GM19240 (cell line): ENCODE data around the gene MEOX1.

Experiments used
- DNase-seq: peaks from one replicate; pipeline ENCODE4 v3.0.0; 2011; ENCODE audit warnings: low spot score; ENCODE audit not compliant: insufficient read length

MEOX1 gene

DNA sequence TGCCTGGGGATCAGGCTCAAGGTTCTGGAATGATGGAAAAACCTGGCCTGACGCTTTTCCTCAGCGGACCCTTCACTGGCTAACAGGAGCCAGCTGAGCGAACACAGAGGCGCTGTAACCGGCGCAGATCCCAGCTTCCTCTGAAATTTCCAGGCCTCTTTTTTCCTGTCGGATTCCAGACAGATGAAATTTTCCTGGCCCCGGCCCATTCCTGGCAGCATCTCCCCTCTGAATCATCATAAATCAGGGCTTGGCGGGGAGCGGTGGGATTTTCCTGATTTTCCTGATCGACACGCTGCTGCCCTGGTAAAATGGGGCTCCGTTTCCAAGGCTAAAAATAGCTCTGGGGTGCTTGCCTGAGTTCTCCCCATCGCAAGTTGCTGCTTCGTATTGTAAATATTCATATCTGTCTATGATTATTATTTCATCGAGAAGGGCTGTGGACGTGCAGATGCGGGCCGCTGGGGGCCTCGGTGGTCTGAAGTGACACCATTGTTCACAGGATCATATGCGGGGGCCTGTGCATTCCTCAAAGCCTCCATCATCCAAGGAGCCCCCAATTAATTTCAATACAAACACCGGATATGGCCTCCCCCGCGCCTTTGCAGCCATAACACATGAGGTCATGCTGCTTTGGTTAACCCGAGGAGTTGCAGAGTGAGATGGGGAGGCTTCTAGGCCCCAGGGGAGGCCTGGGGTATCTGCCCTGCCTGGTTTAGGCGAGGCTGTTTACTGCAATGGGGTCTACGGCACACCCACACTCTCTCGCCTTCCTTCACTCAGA is 69.8 kb downstream of the MEOX1 start:
- no peak for DNase-seq

DNA sequence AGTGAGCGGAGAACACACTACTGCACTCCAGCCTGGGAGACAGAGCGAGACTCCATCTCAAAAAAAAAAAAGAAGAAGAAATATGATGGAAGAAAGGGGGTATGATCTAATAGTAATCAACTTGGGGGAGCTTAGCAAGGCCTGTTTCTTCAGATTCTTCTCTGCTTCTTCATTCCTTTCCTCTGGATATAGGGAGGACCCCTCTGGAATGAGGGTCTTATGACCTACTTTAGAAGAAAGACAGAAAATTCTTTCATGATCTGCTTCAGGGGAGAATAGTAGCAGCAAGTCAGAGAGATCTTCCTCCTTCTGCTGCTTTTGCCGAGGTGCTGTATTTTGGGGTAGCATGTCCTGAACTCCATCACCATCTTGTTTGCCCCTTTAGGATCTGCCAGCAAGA is 70.7 kb downstream of the MEOX1 start:
- no peak for DNase-seq
